K562 (cell line): ENCODE results near the gene ETV2. TPM values are rescaled to one million over a fixed set of nuclear protein-coding genes. Genes with fewer than 3 reads are reported as not detected.

Experiments
- ARID1B ChIP-seq: fragments of 450-650 bp; IDR thresholded peaks from 2 replicates; pipeline ENCODE4 v1.6.1; 2016; ENCODE audit warnings: antibody characterized with exemption, mild to moderate bottlenecking, inconsistent platforms
- GABPA ChIP-seq: fragments of 200-800 bp; sonication (Bioruptor generic); conservative IDR thresholded peaks from 2 replicates; pipeline ENCODE4 v1.6.1; 2016; ENCODE audit warnings: low read depth, missing genetic modification characterization, missing compliant biosample characterization
- RBBP5 ChIP-seq: fragments of 200-600 bp; sonication (generic); IDR thresholded peaks from 2 replicates; pipeline ENCODE4 v1.6.1; 2012; ENCODE audit warnings: borderline replicate concordance, mild to moderate bottlenecking, low read length, control low read depth, inconsistent platforms; ENCODE audit not compliant: insufficient read depth, poor library complexity, severe bottlenecking
- TAF1 ChIP-seq: IDR thresholded peaks from 2 replicates; pipeline ENCODE4 v1.6.1; 2011; ENCODE audit warnings: mild to moderate bottlenecking, low read length, moderate library complexity; ENCODE audit not compliant: insufficient read depth, control insufficient read depth, severe bottlenecking; ENCODE audit errors: extremely low read depth
- polyA plus RNA-seq, 8 experiments: library from polyadenylated mRNA; depleted of rRNA in 4 of 8; stranded (reverse) in 5 of 8; unstranded in 3 of 8; fragments of >200 nt; fragmentation: Nextera tagmentation in 2 of 8; fragmentation: Illumina TruSeq in 1 of 8; extraction: Ambion mirVana in 2 of 8; extraction: Trizol in 1 of 8; gene quantifications; 2 replicates each; pipeline versions ENCODE4 v1.2.1 to v1.2.3, GENCODE V29; 2011 to 2014; ENCODE audit warnings: inconsistent platforms in 1 of 8, missing spikeins in 1 of 8
- total RNA-seq, 7 experiments: library from RNA; depleted of rRNA in 6 of 7; stranded (reverse); fragments of >200 nt in 6 of 7; fragmentation: Illumina TruSeq in 2 of 7; extraction: Trizol in 2 of 7; gene quantifications; 2 replicates each; pipeline versions ENCODE4 v1.2.1 to v1.2.3, GENCODE V29; 2011 to 2021; ENCODE audit warnings: low replicate concordance in 1 of 7
- TF ChIP-seq, protein P1 (sequence below), 2 experiments: fragments of 450-650 bp in 1 of 2; IDR thresholded peaks; 2 replicates each; pipeline ENCODE4 v1.6.1; 2011 to 2017; ENCODE audit warnings: low read depth in 2 of 2, antibody characterized with exemption in 1 of 2, borderline replicate concordance in 1 of 2, low read length in 1 of 2, mild to moderate bottlenecking in 1 of 2, mixed read lengths in 1 of 2; ENCODE audit not compliant: control insufficient read depth in 1 of 2
- TF ChIP-seq, protein P2 (sequence below): fragments of 150-350 bp; IDR thresholded peaks from 2 replicates; pipeline ENCODE4 v1.6.1; 2014; ENCODE audit warnings: low read depth, mild to moderate bottlenecking, low read length, borderline replicate concordance
- TF ChIP-seq, protein P3 (sequence below): fragments of 200-800 bp; sonication (Bioruptor generic); IDR thresholded peaks from 2 replicates; pipeline ENCODE4 v1.6.1; 2017; ENCODE audit warnings: missing genetic modification characterization, missing compliant biosample characterization
- TF ChIP-seq, protein P4 (sequence below): IDR thresholded peaks from 2 replicates; pipeline ENCODE4 v1.6.1; 2011; ENCODE audit not compliant: insufficient read length; ENCODE audit errors: extremely low read depth
- TF ChIP-seq, protein P5 (sequence below): IDR thresholded peaks from 2 replicates; pipeline ENCODE4 v1.6.1; 2016; ENCODE audit warnings: missing genetic modification characterization, missing compliant biosample characterization
- TF ChIP-seq, protein P6 (sequence below), 2 experiments: fragments of 450-650 bp; IDR thresholded peaks; 2 replicates each; pipeline ENCODE4 v1.6.1; 2016

The ETV2 gene
- total and polyA plus RNA-seq, 9 of the 15 experiments (the other 6 are each of a cell fraction or from before 2014, with no cell fraction given), result 0.11 to 3.7 (median 0.55) TPM

DNA sequence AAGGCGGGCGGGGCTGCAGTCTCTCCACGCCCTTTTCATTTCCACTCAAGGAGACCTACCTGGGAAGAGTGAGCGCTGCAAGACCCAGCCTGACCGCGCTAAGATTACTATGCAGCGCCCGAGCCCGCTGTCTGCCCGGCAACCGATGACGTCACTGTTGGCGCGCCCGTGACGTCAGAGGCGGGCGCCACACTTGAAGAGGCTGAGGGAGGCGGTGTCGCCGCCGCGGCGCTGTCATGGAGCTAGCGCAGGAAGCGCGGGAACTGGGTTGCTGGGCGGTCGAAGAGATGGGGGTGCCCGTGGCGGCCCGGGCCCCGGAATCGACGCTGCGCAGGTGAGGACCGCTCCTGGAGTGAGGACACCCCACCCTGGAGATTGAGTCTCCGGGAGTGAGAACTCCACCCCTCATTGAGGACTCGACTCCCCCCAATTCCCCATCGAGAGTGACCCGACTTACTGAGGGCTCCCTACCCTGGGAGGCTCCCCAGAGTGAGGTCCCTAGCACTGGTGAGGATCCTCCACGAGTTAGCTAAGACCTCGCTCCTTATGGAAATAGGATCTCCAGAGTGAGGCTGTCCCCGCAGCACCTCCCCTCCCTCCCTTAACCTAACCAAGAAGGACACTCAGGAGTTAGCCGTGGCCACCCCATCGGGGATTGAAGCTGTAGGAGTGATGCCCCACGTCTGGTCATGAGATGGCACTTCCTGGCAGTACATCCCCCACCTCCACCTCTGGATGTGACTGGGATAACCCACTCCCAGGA lies 28.8 kb upstream of the ETV2 start, which contains the start of gene HAUS5 (continued):
- TF ChIP-seq, protein P1, sequence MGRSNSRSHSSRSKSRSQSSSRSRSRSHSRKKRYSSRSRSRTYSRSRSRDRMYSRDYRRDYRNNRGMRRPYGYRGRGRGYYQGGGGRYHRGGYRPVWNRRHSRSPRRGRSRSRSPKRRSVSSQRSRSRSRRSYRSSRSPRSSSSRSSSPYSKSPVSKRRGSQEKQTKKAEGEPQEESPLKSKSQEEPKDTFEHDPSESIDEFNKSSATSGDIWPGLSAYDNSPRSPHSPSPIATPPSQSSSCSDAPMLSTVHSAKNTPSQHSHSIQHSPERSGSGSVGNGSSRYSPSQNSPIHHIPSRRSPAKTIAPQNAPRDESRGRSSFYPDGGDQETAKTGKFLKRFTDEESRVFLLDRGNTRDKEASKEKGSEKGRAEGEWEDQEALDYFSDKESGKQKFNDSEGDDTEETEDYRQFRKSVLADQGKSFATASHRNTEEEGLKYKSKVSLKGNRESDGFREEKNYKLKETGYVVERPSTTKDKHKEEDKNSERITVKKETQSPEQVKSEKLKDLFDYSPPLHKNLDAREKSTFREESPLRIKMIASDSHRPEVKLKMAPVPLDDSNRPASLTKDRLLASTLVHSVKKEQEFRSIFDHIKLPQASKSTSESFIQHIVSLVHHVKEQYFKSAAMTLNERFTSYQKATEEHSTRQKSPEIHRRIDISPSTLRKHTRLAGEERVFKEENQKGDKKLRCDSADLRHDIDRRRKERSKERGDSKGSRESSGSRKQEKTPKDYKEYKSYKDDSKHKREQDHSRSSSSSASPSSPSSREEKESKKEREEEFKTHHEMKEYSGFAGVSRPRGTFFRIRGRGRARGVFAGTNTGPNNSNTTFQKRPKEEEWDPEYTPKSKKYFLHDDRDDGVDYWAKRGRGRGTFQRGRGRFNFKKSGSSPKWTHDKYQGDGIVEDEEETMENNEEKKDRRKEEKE (IDR thresholded peaks at IDR 0.05; ENCODE audit: borderline replicate concordance in 1 of 2, control insufficient read depth in 1 of 2, low read depth in 2 of 2, low read length in 1 of 2), result no peak
- TF ChIP-seq GABPA (tag) (0 out of 2 replicates have a peak, but pooled peaks have one; percentile 37), TAF1 (peak; percentile 78), RBBP5 (peak; percentile 81), ARID1B (no peak; the same call in 1 of the 2 replicates)
- TF ChIP-seq, protein P2, sequence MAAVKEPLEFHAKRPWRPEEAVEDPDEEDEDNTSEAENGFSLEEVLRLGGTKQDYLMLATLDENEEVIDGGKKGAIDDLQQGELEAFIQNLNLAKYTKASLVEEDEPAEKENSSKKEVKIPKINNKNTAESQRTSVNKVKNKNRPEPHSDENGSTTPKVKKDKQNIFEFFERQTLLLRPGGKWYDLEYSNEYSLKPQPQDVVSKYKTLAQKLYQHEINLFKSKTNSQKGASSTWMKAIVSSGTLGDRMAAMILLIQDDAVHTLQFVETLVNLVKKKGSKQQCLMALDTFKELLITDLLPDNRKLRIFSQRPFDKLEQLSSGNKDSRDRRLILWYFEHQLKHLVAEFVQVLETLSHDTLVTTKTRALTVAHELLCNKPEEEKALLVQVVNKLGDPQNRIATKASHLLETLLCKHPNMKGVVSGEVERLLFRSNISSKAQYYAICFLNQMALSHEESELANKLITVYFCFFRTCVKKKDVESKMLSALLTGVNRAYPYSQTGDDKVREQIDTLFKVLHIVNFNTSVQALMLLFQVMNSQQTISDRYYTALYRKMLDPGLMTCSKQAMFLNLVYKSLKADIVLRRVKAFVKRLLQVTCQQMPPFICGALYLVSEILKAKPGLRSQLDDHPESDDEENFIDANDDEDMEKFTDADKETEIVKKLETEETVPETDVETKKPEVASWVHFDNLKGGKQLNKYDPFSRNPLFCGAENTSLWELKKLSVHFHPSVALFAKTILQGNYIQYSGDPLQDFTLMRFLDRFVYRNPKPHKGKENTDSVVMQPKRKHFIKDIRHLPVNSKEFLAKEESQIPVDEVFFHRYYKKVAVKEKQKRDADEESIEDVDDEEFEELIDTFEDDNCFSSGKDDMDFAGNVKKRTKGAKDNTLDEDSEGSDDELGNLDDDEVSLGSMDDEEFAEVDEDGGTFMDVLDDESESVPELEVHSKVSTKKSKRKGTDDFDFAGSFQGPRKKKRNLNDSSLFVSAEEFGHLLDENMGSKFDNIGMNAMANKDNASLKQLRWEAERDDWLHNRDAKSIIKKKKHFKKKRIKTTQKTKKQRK, result no peak
- TF ChIP-seq, protein P3, sequence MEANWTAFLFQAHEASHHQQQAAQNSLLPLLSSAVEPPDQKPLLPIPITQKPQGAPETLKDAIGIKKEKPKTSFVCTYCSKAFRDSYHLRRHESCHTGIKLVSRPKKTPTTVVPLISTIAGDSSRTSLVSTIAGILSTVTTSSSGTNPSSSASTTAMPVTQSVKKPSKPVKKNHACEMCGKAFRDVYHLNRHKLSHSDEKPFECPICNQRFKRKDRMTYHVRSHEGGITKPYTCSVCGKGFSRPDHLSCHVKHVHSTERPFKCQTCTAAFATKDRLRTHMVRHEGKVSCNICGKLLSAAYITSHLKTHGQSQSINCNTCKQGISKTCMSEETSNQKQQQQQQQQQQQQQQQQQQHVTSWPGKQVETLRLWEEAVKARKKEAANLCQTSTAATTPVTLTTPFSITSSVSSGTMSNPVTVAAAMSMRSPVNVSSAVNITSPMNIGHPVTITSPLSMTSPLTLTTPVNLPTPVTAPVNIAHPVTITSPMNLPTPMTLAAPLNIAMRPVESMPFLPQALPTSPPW (CRISPR knock-in tag), result peak; percentile 61
- TF ChIP-seq, protein P4, sequence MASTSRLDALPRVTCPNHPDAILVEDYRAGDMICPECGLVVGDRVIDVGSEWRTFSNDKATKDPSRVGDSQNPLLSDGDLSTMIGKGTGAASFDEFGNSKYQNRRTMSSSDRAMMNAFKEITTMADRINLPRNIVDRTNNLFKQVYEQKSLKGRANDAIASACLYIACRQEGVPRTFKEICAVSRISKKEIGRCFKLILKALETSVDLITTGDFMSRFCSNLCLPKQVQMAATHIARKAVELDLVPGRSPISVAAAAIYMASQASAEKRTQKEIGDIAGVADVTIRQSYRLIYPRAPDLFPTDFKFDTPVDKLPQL, result no peak
- TF ChIP-seq, protein P5, sequence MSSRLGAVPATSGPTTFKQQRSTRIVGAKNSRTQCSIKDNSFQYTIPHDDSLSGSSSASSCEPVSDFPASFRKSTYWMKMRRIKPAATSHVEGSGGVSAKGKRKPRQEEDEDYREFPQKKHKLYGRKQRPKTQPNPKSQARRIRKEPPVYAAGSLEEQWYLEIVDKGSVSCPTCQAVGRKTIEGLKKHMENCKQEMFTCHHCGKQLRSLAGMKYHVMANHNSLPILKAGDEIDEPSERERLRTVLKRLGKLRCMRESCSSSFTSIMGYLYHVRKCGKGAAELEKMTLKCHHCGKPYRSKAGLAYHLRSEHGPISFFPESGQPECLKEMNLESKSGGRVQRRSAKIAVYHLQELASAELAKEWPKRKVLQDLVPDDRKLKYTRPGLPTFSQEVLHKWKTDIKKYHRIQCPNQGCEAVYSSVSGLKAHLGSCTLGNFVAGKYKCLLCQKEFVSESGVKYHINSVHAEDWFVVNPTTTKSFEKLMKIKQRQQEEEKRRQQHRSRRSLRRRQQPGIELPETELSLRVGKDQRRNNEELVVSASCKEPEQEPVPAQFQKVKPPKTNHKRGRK (tag), result no peak
- TF ChIP-seq, protein P6, sequence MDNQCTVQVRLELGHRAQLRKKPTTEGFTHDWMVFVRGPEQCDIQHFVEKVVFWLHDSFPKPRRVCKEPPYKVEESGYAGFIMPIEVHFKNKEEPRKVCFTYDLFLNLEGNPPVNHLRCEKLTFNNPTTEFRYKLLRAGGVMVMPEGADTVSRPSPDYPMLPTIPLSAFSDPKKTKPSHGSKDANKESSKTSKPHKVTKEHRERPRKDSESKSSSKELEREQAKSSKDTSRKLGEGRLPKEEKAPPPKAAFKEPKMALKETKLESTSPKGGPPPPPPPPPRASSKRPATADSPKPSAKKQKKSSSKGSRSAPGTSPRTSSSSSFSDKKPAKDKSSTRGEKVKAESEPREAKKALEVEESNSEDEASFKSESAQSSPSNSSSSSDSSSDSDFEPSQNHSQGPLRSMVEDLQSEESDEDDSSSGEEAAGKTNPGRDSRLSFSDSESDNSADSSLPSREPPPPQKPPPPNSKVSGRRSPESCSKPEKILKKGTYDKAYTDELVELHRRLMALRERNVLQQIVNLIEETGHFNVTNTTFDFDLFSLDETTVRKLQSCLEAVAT (IDR thresholded peaks at IDR 0.05), result peak in 1 of 2 experiments; percentile 33; a peak in 1 of 4 replicates
